Fibroblast of lung (primary cell): ENCODE measurements around the gene ACOXL. TPM values are rescaled to one million over a fixed set of nuclear protein-coding genes. Genes with fewer than 3 reads are reported as not detected.

Experiments used
- DNase-seq, 2 donors: peaks; one replicate each; pipeline versions ENCODE4 v3.0.0 to v3.0.0-alpha.2; 2010; ENCODE audit warnings: low read depth in 2 of 2
- H2AFZ ChIP-seq: 2 replicates; pipeline ENCODE4 v1.5.1; 2012; ENCODE audit warnings: low read length, control low read depth, inconsistent platforms
- H3K27ac ChIP-seq: 2 replicates; pipeline ENCODE4 v1.5.1; 2011; ENCODE audit warnings: low read length, control low read depth; ENCODE audit not compliant: insufficient read depth
- H3K27me3 ChIP-seq: 2 replicates; pipeline ENCODE4 v1.5.1; 2011; ENCODE audit warnings: mild to moderate bottlenecking, low read length; ENCODE audit not compliant: control insufficient read depth, insufficient read depth
- H3K36me3 ChIP-seq: 2 replicates; pipeline ENCODE4 v1.5.1; 2011; ENCODE audit warnings: low read length; ENCODE audit not compliant: control insufficient read depth, insufficient read depth
- H3K4me1 ChIP-seq: 2 replicates; pipeline ENCODE4 v1.5.1; 2011; ENCODE audit warnings: low read length; ENCODE audit not compliant: control insufficient read depth, insufficient read depth; ENCODE audit errors: extremely low read depth
- H3K4me2 ChIP-seq: 2 replicates; pipeline ENCODE4 v1.5.1; 2011; ENCODE audit warnings: low read length, control low read depth; ENCODE audit not compliant: insufficient read depth; ENCODE audit errors: extremely low read depth
- H3K4me3 ChIP-seq, 4 experiments: fragments of 200-600 bp in 1 of 4; sonication (generic) in 1 of 4; replicated peaks in 1 of 4; 2 replicates each; pipeline ENCODE4 v1.5.1; 2011 to 2016; ENCODE audit warnings: low read length in 4 of 4, low read depth in 3 of 4, mild to moderate bottlenecking in 3 of 4, control low read depth in 2 of 4, inconsistent platforms in 1 of 4, mixed read lengths in 1 of 4; ENCODE audit not compliant: insufficient read depth in 1 of 4; ENCODE audit errors: control extremely low read depth in 1 of 4
- H3K79me2 ChIP-seq: 2 replicates; pipeline ENCODE4 v1.5.1; 2012; ENCODE audit warnings: mild to moderate bottlenecking, low read length, inconsistent platforms; ENCODE audit not compliant: control insufficient read depth, insufficient read depth
- H3K9ac ChIP-seq: 2 replicates; pipeline ENCODE4 v1.5.1; 2011; ENCODE audit warnings: mild to moderate bottlenecking, low read length, control low read depth; ENCODE audit not compliant: insufficient read depth
- H3K9me3 ChIP-seq: 2 replicates; pipeline ENCODE4 v1.5.1; 2012; ENCODE audit warnings: low read depth, low read length; ENCODE audit not compliant: control insufficient read depth, insufficient read depth
- H4K20me1 ChIP-seq: 2 replicates; pipeline ENCODE4 v1.5.1; 2011; ENCODE audit warnings: low read length; ENCODE audit not compliant: control insufficient read depth, insufficient read depth; ENCODE audit errors: extremely low read depth
- CTCF ChIP-seq, 2 donors: IDR thresholded peaks in 1 of 2; conservative IDR thresholded peaks in 1 of 2; 1 replicate in 1 of 2; 2 replicates in 1 of 2; pipeline ENCODE4 v1.5.1; 2011 to 2012; ENCODE audit warnings: low read length in 2 of 2, control low read depth in 1 of 2, inconsistent platforms in 1 of 2, low read depth in 1 of 2, mild to moderate bottlenecking in 1 of 2
- EZH2 ChIP-seq: IDR thresholded peaks from 2 replicates; pipeline ENCODE4 v1.5.1; 2012; ENCODE audit warnings: low read length, control low read depth, mild to moderate bottlenecking; ENCODE audit errors: missing control alignments
- polyA plus RNA-seq, 2 donors: library from polyadenylated mRNA; depleted of rRNA in 1 of 2; stranded (reverse) in 1 of 2; unstranded in 1 of 2; fragments of >200 nt; gene quantifications; 2 replicates each; pipeline ENCODE4 v1.2.1, GENCODE V29; 2011 to 2012; ENCODE audit warnings: missing spikeins in 1 of 2
- total RNA-seq: library from RNA; depleted of rRNA; stranded (reverse); fragments of >200 nt; gene quantifications from 2 replicates; pipeline ENCODE4 v1.2.1, GENCODE V29; 2014

The ACOXL gene
- total and polyA plus RNA-seq, 2 donors (not counting 1 experiment from before 2014, with no cell fraction given): not detected

DNA sequence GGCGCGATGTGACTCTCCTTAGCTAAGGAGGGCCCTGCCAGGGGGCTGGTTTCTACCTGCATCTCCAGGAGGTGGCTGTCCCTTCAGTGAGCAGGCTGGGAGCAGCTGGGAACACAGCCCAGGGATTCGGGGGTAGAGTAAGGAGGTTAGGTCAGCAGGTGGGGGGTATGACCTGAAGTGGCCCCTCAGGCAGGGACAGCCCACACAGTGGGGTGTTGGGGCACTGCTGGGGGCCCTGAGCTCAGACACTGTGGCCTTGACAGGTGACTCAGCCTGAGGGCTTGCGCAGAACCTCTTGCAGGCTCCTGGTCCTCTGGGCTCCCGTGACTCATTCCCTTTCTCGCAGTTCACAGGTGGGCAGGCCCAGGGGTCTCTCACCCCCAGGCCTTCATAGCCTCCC lies 202.6 kb downstream of the ACOXL start:
- no peaks in the 10 kb centered on the region for H3K27me3 ChIP-seq
- no peak overlapping the region for H3K9ac ChIP-seq
- no peak overlapping the region for H2AFZ ChIP-seq
- no peak overlapping the region for H3K4me2 ChIP-seq
- TF ChIP-seq EZH2: no peak
- TF ChIP-seq CTCF (conservative IDR thresholded peaks at IDR 0.05 in 1 of 2, IDR thresholded peaks at IDR 0.05 in 1 of 2; ENCODE audit: low read depth in 1 of 2, low read length in 2 of 2): no peak
- no peak overlapping the region for H3K4me3 ChIP-seq
- no peaks in the 10 kb centered on the region for H3K79me2 ChIP-seq
- H4K20me1 ChIP-seq: no peaks in the 10 kb centered on the region
- no peaks in the 10 kb centered on the region for H3K9me3 ChIP-seq
- no peak overlapping the region for H3K27ac ChIP-seq
- no peak for DNase-seq
- H3K36me3 ChIP-seq: no peaks in the 10 kb centered on the region
- no peaks in the 10 kb centered on the region for H3K4me1 ChIP-seq

DNA sequence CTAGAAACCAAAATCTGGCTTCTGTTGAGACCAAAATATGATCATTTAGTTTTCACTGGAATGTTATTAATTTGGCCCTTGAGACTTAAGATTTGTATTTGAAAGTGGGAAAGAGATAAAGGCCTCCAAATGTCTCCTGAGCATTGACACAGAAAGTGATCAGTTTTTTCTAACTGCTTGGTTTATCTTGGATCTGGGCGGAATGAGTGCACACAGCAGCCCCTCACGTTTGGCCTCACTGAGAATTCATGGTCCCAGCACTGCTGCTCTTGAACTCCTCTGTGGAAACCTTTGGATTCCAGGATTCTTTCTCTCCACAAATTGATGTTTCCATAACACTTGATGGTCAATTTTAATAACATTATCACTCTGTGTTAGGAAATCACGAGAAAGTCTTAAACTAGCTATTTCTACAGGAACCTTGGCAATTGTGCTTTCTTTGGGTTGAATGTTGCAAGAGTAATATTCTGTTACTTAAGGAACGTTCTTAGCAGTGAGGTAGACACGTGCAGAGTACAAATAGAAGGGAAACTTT lies 208.1 kb downstream of the ACOXL start:
- H3K4me3 ChIP-seq: no peak overlapping the region
- no peaks in the 10 kb centered on the region for H3K9me3 ChIP-seq
- no peak overlapping the region for H3K9ac ChIP-seq
- TF ChIP-seq EZH2: no peak
- TF ChIP-seq CTCF (conservative IDR thresholded peaks at IDR 0.05 in 1 of 2, IDR thresholded peaks at IDR 0.05 in 1 of 2; ENCODE audit: low read depth in 1 of 2, low read length in 2 of 2): no peak
- no peak overlapping the region for H2AFZ ChIP-seq
- no peak overlapping the region for H3K27ac ChIP-seq
- no peaks in the 10 kb centered on the region for H3K4me1 ChIP-seq
- H3K4me2 ChIP-seq: no peak overlapping the region
- H3K79me2 ChIP-seq: no peaks in the 10 kb centered on the region
- H4K20me1 ChIP-seq: no peaks in the 10 kb centered on the region
- H3K27me3 ChIP-seq: no peaks in the 10 kb centered on the region
- H3K36me3 ChIP-seq: no peaks in the 10 kb centered on the region
- DNase-seq: no peak

GRCh38 chr2:110941226-110941625 lies 208.9 kb downstream of the ACOXL start:
- Histone ChIP-seq H3K9me3 (no peaks in the 10 kb centered on the region), H3K4me3 (no peak overlapping the region), H3K9ac (no peak overlapping the region), H3K79me2 (no peaks in the 10 kb centered on the region), H2AFZ (no peak overlapping the region), H3K27ac (no peak overlapping the region), H3K4me1 (no peaks in the 10 kb centered on the region), H3K27me3 (peaks cover under 1% of the 10 kb centered on the region), H3K36me3 (no peaks in the 10 kb centered on the region), H4K20me1 (no peaks in the 10 kb centered on the region), H3K4me2 (no peak overlapping the region)
- no peak for TF ChIP-seq CTCF (conservative IDR thresholded peaks at IDR 0.05 in 1 of 2, IDR thresholded peaks at IDR 0.05 in 1 of 2; ENCODE audit: low read depth in 1 of 2, low read length in 2 of 2)
- TF ChIP-seq EZH2: no peak
- no peak for DNase-seq
